ENCODE results near the gene SDK1. TPM values are rescaled to one million over a fixed set of nuclear protein-coding genes. Genes with fewer than 3 reads are reported as not detected.

Gene SDK1
- total and polyA plus RNA-seq, 2 experiments from 2014 or later = 2.1 to 10.0 TPM

- TF ChIP-seq ZNF462 (CRISPR knock-in tag; IDR thresholded peaks at IDR 0.05) (no peak), ETS1 (IDR thresholded peaks at IDR 0.05) (no peak), EZH2 (IDR thresholded peaks at IDR 0.05; ENCODE audit: low read depth, unreplicated experiment) (no peak), ZNF114 (CRISPR knock-in tag; IDR thresholded peaks at IDR 0.05) (no peak), CREB1 (CRISPR knock-in tag; IDR thresholded peaks at IDR 0.05; ENCODE audit: low read depth) (no peak), EZH2phosphoT487 (IDR thresholded peaks at IDR 0.05; ENCODE audit: unreplicated experiment) (no peak), STAT1 (IDR thresholded peaks at IDR 0.05; ENCODE audit: unreplicated experiment) (no peak), NANOG (IDR thresholded peaks at IDR 0.05; ENCODE audit: borderline replicate concordance) (no peak), JUNB (IDR thresholded peaks at IDR 0.05; ENCODE audit: unreplicated experiment) (no peak), REST (IDR thresholded peaks at IDR 0.05; ENCODE audit: unreplicated experiment) (no peak), POLR2AphosphoS5 (IDR thresholded peaks at IDR 0.05; ENCODE audit: low read depth) (no peak)
These were observed 755.7 kb downstream of the SDK1 start (continued) for GRCh38 chr7:4056552-4057288.

Measured in GM23338 (cell line).